Measurements from ENCODE around the gene GOT1. TPM values are rescaled to one million over a fixed set of nuclear protein-coding genes. Genes with fewer than 3 reads are reported as not detected.

The GOT1 gene
- total RNA-seq, 1 donor from 2014 or later, result 26.9 TPM

DNA sequence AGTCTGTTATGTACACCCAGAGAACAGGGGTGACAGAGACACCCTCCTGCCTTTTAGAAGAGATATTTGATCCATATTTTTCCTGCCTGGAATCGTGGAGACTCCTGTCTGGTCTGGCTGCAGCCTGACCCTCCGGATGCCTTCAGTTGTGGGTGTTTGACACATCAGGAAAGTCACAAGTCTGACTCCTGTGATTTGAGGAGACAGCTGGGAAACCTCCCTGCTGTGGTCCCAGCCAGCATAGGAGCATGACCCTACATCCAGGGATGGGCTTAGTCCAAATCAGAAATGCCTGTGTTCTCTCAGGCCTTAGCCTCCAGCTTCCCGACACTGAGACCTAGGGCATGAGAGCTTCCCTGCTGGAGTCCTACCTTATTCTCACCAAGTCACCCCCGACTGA lies 43.4 kb downstream of the GOT1 start:
- no peaks in the 10 kb centered on the region for H3K9me3 Mint-ChIP-seq (ENCODE audit: low read depth)

DNA sequence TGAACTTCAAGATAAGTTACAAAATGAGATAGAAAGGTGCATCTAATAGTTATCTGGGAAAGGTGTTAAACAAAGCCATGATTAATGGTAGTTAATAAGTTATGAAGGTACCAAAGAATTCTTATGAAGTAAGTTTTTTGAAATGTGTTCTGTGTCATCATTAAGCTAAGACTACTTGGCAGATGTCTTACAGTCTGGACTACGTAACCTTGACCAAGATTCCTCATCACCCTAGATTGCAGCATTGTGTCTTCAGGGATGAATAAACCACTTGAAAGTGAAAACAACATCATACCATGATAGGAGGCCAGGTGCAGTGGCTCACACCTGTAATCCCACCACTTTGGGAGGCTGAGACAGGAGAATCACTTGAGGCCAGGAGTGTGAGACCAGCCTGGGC lies 48.2 kb downstream of the GOT1 start:
- DNase-seq (ENCODE audit: low spot score, unreplicated experiment), result no peak
- H3K27me3 Mint-ChIP-seq, result peaks cover 16% of the 10 kb centered on the region
- H3K9me3 Mint-ChIP-seq (ENCODE audit: low read depth), result no peaks in the 10 kb centered on the region
- TF ChIP-seq, protein P1, sequence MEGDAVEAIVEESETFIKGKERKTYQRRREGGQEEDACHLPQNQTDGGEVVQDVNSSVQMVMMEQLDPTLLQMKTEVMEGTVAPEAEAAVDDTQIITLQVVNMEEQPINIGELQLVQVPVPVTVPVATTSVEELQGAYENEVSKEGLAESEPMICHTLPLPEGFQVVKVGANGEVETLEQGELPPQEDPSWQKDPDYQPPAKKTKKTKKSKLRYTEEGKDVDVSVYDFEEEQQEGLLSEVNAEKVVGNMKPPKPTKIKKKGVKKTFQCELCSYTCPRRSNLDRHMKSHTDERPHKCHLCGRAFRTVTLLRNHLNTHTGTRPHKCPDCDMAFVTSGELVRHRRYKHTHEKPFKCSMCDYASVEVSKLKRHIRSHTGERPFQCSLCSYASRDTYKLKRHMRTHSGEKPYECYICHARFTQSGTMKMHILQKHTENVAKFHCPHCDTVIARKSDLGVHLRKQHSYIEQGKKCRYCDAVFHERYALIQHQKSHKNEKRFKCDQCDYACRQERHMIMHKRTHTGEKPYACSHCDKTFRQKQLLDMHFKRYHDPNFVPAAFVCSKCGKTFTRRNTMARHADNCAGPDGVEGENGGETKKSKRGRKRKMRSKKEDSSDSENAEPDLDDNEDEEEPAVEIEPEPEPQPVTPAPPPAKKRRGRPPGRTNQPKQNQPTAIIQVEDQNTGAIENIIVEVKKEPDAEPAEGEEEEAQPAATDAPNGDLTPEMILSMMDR (IDR thresholded peaks at IDR 0.05; ENCODE audit: unreplicated experiment), result no peak
- no peak overlapping the region for H3K4me3 Mint-ChIP-seq (ENCODE audit: low read depth)
- no peaks in the 10 kb centered on the region for H3K4me1 Mint-ChIP-seq (ENCODE audit: low read depth)
- H3K27ac Mint-ChIP-seq, result no peak overlapping the region
- no peaks in the 10 kb centered on the region for H3K36me3 Mint-ChIP-seq (ENCODE audit: insufficient read depth)

More for the DNA sequence above, 43.4 kb downstream of the GOT1 start:
- Mint-ChIP-seq H3K4me3 (ENCODE audit: low read depth) (no peak overlapping the region), H3K27ac (no peak overlapping the region), H3K36me3 (ENCODE audit: insufficient read depth) (no peaks in the 10 kb centered on the region), H3K27me3 (peaks cover 13% of the 10 kb centered on the region), H3K4me1 (ENCODE audit: low read depth) (no peaks in the 10 kb centered on the region)
- no peak for DNase-seq (ENCODE audit: low spot score, unreplicated experiment)
- TF ChIP-seq, protein P1 (IDR thresholded peaks at IDR 0.05; ENCODE audit: unreplicated experiment), result no peak

DNA sequence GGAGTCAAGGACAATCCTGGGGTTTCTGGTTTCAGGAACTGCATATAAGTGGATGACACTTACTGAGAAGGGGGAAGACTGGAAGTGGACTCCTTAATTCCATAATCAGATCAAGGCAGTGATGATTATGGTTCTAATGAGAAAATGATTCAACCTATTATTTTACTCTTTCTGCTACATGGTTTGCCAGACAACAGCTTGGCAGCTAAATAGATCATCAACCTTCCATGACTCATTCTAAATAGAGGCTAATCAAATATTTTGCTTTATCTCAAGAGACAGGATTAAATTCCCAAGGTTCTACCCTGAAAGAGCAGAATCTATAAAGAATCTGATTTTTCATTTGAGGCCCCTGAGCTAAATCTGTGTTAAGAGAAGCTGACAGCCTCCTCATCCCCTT lies 55.0 kb downstream of the GOT1 start:
- H3K9me3 Mint-ChIP-seq (ENCODE audit: low read depth), result no peaks in the 10 kb centered on the region
- no peak overlapping the region for H3K4me3 Mint-ChIP-seq (ENCODE audit: low read depth)
- no peak for DNase-seq (ENCODE audit: low spot score, unreplicated experiment)
- TF ChIP-seq, protein P1 (IDR thresholded peaks at IDR 0.05; ENCODE audit: unreplicated experiment), result no peak
- peaks cover 16% of the 10 kb centered on the region for H3K27me3 Mint-ChIP-seq
- H3K36me3 Mint-ChIP-seq (ENCODE audit: insufficient read depth), result no peaks in the 10 kb centered on the region
- no peaks in the 10 kb centered on the region for H3K4me1 Mint-ChIP-seq (ENCODE audit: low read depth)
- no peak overlapping the region for H3K27ac Mint-ChIP-seq

DNA sequence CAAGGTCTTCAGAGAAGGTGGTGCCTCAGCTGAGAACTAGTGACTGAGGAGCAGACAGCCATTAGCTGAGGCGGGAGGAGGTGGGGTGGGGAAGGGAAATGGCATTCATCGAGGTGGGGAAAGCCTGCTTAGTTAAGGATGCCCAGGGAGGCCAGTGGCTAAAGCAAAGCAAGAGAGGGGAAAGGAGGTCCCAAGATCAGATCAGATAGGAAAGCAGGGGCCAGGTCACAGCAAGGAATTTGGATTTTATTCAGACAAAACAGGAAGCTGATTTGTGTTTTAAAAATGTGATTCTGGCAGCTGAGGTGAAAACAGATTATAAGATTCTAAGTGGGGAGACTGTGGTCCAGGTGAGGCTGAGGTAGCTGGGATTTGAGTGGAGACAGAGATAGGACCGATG lies 55.5 kb downstream of the GOT1 start:
- Mint-ChIP-seq H3K4me1 (ENCODE audit: low read depth) (no peaks in the 10 kb centered on the region), H3K9me3 (ENCODE audit: low read depth) (no peaks in the 10 kb centered on the region), H3K27ac (no peak overlapping the region), H3K4me3 (ENCODE audit: low read depth) (no peak overlapping the region), H3K27me3 (peaks cover 16% of the 10 kb centered on the region), H3K36me3 (ENCODE audit: insufficient read depth) (no peaks in the 10 kb centered on the region)
- TF ChIP-seq, protein P1 (IDR thresholded peaks at IDR 0.05; ENCODE audit: unreplicated experiment), result no peak
- no peak for DNase-seq (ENCODE audit: low spot score, unreplicated experiment)

- Mint-ChIP-seq H3K27me3 (peaks cover 18% of the 10 kb centered on the region), H3K27ac (no peak overlapping the region), H3K4me1 (ENCODE audit: low read depth) (no peaks in the 10 kb centered on the region), H3K36me3 (ENCODE audit: insufficient read depth) (no peaks in the 10 kb centered on the region), H3K9me3 (ENCODE audit: low read depth) (no peaks in the 10 kb centered on the region), H3K4me3 (ENCODE audit: low read depth) (no peak overlapping the region)
- TF ChIP-seq, protein P1 (IDR thresholded peaks at IDR 0.05; ENCODE audit: unreplicated experiment), result no peak
- DNase-seq (ENCODE audit: low spot score, unreplicated experiment), result no peak
Measured at GRCh38 chr10:99374526-99374925, 55.9 kb downstream of the GOT1 start.

Measured in progenitor cell of endocrine pancreas (in vitro differentiated cells).